Neuron (in vitro differentiated cells): ENCODE results near the gene NDUFS2.
A peak's percentile ranks its signal among the peaks of the same experiment; 100 is the strongest.
"Not testable (repeated sequence)": the region's sequence is repeated elsewhere in the genome, so short reads cannot be mapped to it uniquely, and the experiment has no call there.

Experiments
- H2AFZ ChIP-seq: one replicate; pipeline ENCODE4 v1.6.1; 2013; ENCODE audit warnings: low read depth, mild to moderate bottlenecking, inconsistent platforms, low read length, moderate library complexity
- H3K27me3 ChIP-seq: one replicate; pipeline ENCODE4 v1.6.1; 2013; ENCODE audit warnings: low read length; ENCODE audit not compliant: insufficient read depth
- H3K36me3 ChIP-seq: one replicate; pipeline ENCODE4 v1.6.1; 2013; ENCODE audit warnings: low read length; ENCODE audit not compliant: insufficient read depth
- H3K4me1 ChIP-seq: one replicate; pipeline ENCODE4 v1.6.1; 2013; ENCODE audit warnings: low read length; ENCODE audit not compliant: insufficient read depth
- H3K4me3 ChIP-seq: 2 replicates; pipeline ENCODE4 v1.5.1; 2013; ENCODE audit warnings: mild to moderate bottlenecking, low read length, moderate library complexity
- H3K9me3 ChIP-seq: one replicate; pipeline ENCODE4 v1.6.1; 2013; ENCODE audit warnings: low read length

NDUFS2 gene

GRCh38 chr1:161235957-161236775 is 34.0 kb downstream of the NDUFS2 start:
- Histone ChIP-seq H3K9me3 (no peaks in the 10 kb centered on the region), H2AFZ (no peak overlapping the region), H3K4me1 (no peaks in the 10 kb centered on the region), H3K27me3 (no peaks in the 10 kb centered on the region), H3K4me3 (no peak overlapping the region), H3K36me3 (no peaks in the 10 kb centered on the region)

DNA sequence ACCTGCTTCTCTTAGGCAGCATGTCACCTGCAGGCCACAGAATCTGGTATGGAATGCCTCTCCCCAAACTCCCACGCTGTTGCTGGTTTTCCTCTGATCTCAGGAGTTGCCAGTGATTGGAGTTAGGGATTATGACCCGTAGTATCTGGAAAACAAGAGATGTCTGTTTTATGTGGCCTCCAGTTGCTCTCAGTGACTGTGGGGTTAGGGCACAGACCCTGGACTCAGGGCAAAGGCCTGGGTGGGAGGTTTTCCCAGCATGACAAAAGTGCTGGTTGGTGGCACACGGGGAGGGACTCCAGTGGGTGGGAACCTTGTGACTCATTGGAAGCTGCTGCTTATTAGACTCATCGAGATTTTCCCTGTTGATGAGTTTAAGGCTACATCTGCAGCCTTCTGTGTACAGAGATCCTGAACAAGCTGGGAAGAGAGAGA is 35.9 kb downstream of the NDUFS2 start, which contains the start of gene NR1I3:
Gene NR1I3 (minus strand): TSS at position 165 of the 435 bp plus-strand sequence. CDS start 1,638 bp downstream, outside the sequence.
- Histone ChIP-seq H3K27me3 (peaks cover 2% of the 10 kb centered on the region), H3K4me3 (no peak within 1 kb of the TSS), H3K36me3 (no peaks in the 10 kb centered on the region), H2AFZ (no peak within 1 kb of the TSS), H3K9me3 (no peaks in the 10 kb centered on the region), H3K4me1 (peaks cover 5% of the 10 kb centered on the region)

DNA sequence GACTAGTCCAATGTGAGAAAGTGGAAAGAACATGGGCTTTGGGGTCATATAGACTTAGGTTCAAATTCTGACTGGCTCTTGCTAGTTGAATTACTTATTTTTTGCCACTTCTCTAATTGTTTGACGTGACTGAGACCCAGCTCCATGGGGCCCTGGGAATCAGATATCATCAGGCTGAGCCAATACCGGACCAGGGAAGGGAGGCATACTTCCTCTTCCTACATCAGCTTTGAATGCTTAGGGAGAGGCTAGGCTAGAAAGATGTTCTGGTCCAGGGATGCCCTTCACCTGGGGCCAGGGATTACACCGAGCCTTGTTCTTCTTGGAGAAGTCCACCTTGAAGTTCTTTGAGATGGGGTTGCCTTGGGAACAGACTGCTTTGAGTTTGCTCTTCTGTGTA is 39.5 kb downstream of the NDUFS2 start:
- no peaks in the 10 kb centered on the region for H3K9me3 ChIP-seq
- H3K27me3 ChIP-seq = peaks cover 2% of the 10 kb centered on the region
- no peak overlapping the region for H3K4me3 ChIP-seq
- peaks cover 5% of the 10 kb centered on the region for H3K4me1 ChIP-seq
- no peak overlapping the region for H2AFZ ChIP-seq
- H3K36me3 ChIP-seq = no peaks in the 10 kb centered on the region

GRCh38 chr1:161242313-161242712 is 40.1 kb downstream of the NDUFS2 start:
- Histone ChIP-seq H3K4me3 (no peak overlapping the region), H2AFZ (no peak overlapping the region), H3K4me1 (peaks cover 5% of the 10 kb centered on the region), H3K9me3 (no peaks in the 10 kb centered on the region), H3K27me3 (peaks cover 2% of the 10 kb centered on the region), H3K36me3 (no peaks in the 10 kb centered on the region)

DNA sequence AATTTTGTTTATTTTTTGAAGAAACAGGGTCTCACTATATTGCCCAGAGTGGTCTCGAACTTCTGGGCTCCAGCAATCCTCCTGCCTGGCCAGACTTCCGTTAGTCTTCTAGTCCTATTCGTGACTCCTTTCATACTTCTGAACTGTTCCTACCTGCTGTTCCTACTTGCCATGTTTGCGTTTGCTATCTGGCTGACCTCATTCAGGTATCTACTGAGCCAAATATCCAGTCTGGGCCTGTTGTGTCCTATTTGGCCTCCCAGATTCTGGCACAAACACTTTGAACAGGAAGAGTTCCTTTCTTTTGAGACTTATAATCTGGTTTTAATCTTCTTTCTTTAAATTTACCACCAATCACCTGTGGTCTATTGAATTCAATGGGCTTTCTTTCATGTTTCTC is 42.7 kb downstream of the NDUFS2 start:
- Histone ChIP-seq H3K4me1 (peaks cover 5% of the 10 kb centered on the region), H3K36me3 (no peaks in the 10 kb centered on the region), H3K9me3 (no peaks in the 10 kb centered on the region), H3K27me3 (peaks cover 2% of the 10 kb centered on the region), H2AFZ (no peak overlapping the region), H3K4me3 (no peak overlapping the region)

- H3K9me3 ChIP-seq, H2AFZ ChIP-seq, H3K27me3 ChIP-seq, H3K36me3 ChIP-seq, H3K4me1 ChIP-seq, H3K4me3 ChIP-seq: not testable (repeated sequence)
Observed at GRCh38 chr1:161250100-161250499, 47.9 kb downstream of the NDUFS2 start.

- H3K36me3 ChIP-seq = no peaks in the 10 kb centered on the region
- no peak overlapping the region for H3K4me3 ChIP-seq
- no peaks in the 10 kb centered on the region for H3K9me3 ChIP-seq
- no peaks in the 10 kb centered on the region for H3K27me3 ChIP-seq
- no peak overlapping the region for H2AFZ ChIP-seq
- H3K4me1 ChIP-seq = no peaks in the 10 kb centered on the region
Observed at GRCh38 chr1:161250829-161251228, 48.7 kb downstream of the NDUFS2 start.

- Histone ChIP-seq H3K4me3 (no peak overlapping the region), H3K9me3 (no peaks in the 10 kb centered on the region), H2AFZ (no peak overlapping the region), H3K27me3 (no peaks in the 10 kb centered on the region), H3K36me3 (no peaks in the 10 kb centered on the region), H3K4me1 (no peaks in the 10 kb centered on the region)
Observed at GRCh38 chr1:161251579-161251978, 49.4 kb downstream of the NDUFS2 start.

- H3K9me3 ChIP-seq, H3K4me1 ChIP-seq, H2AFZ ChIP-seq, H3K36me3 ChIP-seq, H3K4me3 ChIP-seq: not testable (repeated sequence)
- peaks cover 25% of the 10 kb centered on the region for H3K27me3 ChIP-seq
Observed at GRCh38 chr1:161255302-161255701, 53.1 kb downstream of the NDUFS2 start.

DNA sequence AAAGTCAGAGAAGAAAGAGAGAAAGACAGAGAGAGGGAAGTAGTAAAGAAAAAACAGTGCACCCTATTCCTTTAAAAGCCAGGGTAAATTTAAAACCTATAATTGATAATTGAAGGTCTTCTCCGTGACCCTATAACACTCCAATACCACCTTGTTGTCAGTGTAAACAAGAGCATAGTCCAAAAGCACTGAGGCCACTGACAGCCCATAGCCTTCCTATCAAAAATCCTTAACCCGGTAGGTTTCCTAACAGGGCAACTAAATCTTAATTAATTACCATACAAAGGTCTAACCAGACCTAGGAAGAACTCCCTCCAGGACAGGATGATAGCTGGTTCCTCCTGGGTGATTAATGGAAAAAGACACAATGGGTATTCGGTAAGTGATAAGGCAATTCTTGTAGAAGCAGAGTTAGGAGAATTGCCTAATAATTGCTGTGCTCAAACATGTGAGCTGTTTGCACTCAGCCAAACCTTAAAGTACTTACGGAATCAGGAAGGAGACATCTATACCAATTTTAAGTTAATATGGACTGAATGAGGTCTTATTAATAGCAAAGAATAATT is 53.9 kb downstream of the NDUFS2 start:
- H3K4me3 ChIP-seq = not testable (repeated sequence)
- peaks cover 33% of the 10 kb centered on the region for H3K27me3 ChIP-seq

GRCh38 chr1:161257109-161257508 is 54.9 kb downstream of the NDUFS2 start:
- H3K4me3 ChIP-seq, H3K36me3 ChIP-seq, H2AFZ ChIP-seq, H3K9me3 ChIP-seq, H3K4me1 ChIP-seq: not testable (repeated sequence)
- H3K27me3 ChIP-seq = peaks cover 41% of the 10 kb centered on the region

More for the DNA sequence above, 53.9 kb downstream of the NDUFS2 start:
- not testable (repeated sequence) for H3K4me1 ChIP-seq, H3K9me3 ChIP-seq, H2AFZ ChIP-seq, H3K36me3 ChIP-seq

DNA sequence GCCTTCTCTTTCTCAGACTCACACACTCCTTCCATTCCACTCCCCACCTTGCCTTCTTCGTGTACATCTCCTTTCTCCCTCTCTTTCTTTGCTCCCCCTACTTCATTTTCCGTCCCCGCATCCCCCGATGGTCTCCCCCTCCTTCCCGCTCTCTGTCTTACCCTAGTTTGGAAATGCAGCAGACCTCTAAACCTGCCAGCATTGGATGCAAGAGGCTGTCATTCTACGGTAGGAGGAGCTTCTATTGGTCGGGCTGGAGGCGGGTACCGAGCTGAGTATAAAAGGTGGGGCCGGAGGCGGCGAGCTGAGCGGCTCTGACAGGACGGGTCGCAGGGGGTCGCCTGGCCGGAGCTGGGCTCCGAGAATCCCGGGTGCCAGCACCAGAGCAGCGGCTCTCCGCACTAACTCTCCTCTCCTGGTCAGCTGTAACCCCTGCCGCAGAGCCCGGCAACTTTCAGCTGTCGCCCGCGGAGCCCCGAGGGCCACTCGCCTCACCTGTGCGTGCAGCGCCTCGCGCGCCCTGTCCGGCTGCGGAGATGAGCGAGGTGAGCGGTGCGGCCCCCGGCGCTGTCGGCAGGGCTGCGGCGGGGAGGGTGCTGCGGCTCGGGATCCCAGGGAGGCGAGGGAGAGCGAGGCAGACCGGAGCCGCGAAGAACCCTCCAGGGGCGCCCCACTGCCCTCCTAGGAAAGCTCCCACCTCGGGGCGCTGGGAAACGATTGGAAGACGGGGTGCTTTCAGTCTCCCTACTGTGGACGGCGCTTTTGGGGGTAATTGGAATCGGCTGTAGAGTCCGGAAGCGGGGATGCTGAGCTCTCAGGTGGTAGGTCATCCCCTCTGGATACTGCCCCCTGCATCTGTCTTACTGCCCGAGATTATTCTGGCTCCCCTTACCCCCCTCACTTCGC is 56.5 kb downstream of the NDUFS2 start, which contains the start of gene PCP4L1:
Gene PCP4L1 (plus strand): TSS at position 307 of the 906 bp plus-strand sequence. CDS start 230 bp downstream, at position 537.
- Histone ChIP-seq H3K9me3 (peaks cover 7% of the 10 kb centered on the region), H3K36me3 (no peaks in the 10 kb centered on the region), H3K4me3 (peak within 1 kb of the TSS; percentile 43), H2AFZ (peak within 1 kb of the TSS; percentile 71), H3K27me3 (peaks cover 41% of the 10 kb centered on the region), H3K4me1 (peaks cover 4% of the 10 kb centered on the region)

- Histone ChIP-seq H3K36me3 (no peaks in the 10 kb centered on the region), H3K9me3 (peaks cover 7% of the 10 kb centered on the region), H2AFZ (no peak overlapping the region), H3K27me3 (peaks cover 41% of the 10 kb centered on the region), H3K4me1 (peaks cover 4% of the 10 kb centered on the region), H3K4me3 (no peak overlapping the region)
Observed at GRCh38 chr1:161259345-161259702, 57.2 kb downstream of the NDUFS2 start.
